BJ (cell line): ENCODE measurements around the gene MEDAG. TPM values are rescaled to one million over a fixed set of nuclear protein-coding genes. Genes with fewer than 3 reads are reported as not detected.

Experiments used
- CTCF ChIA-PET: fragments of 350-600 bp; formaldehyde crosslinking; extraction: SDS; loops from one replicate; lab custom pipeline; 2021; ENCODE audit warnings: antibody characterized with exemption, inconsistent platforms; lab: Yijun Ruan, JAX
- POLR2A ChIA-PET: fragments of 300-600 bp; sonication (Branson Sonifier 250); formaldehyde crosslinking; extraction: SDS; loops from one replicate; lab custom pipeline; 2021; ENCODE audit warnings: antibody characterized with exemption; lab: Charles Lee
- DNase-seq: peaks from one replicate; pipeline ENCODE4 v3.0.0-alpha.2; 2011; ENCODE audit warnings: low read depth
- H3K27me3 ChIP-seq: 2 replicates; pipeline ENCODE4 v1.6.0; 2011; ENCODE audit warnings: low read length; ENCODE audit not compliant: control insufficient read depth, insufficient read depth
- H3K36me3 ChIP-seq: 2 replicates; pipeline ENCODE4 v1.5.1; 2011; ENCODE audit warnings: low read length; ENCODE audit not compliant: control insufficient read depth, insufficient read depth
- H3K4me3 ChIP-seq: 2 replicates; pipeline ENCODE4 v1.5.1; 2011; ENCODE audit warnings: low read depth, mild to moderate bottlenecking, control low read depth, low read length
- CTCF ChIP-seq: IDR thresholded peaks from 2 replicates; pipeline ENCODE4 v1.5.1; 2011; ENCODE audit warnings: low read depth, mild to moderate bottlenecking, control low read depth, inconsistent platforms, low read length, moderate library complexity; ENCODE audit not compliant: insufficient read depth
- polyA plus RNA-seq: library from polyadenylated mRNA; depleted of rRNA; stranded (reverse); fragments of >200 nt; gene quantifications from 2 replicates; pipeline ENCODE4 v1.2.3, GENCODE V29; 2011

MEDAG gene
- polyA plus RNA-seq, 1 experiment = 0.87 TPM

GRCh38 chr13:30904043-30904442 is 2.0 kb upstream of the MEDAG start:
- H3K27me3 ChIP-seq = peaks cover 2% of the 10 kb centered on the region; the same call in 1 of the 2 replicates
- ChIA-PET POLR2A (no interaction called here), CTCF (interaction anchor here (1.0 to 1.3 kb wide), 2 partner anchors 9 to 12 kb away, joined by 3 read pairs; no protein-coding TSS in a partner anchor)
- no peak for DNase-seq
- no peak for TF ChIP-seq CTCF
- H3K36me3 ChIP-seq = no peaks in the 10 kb centered on the region
- H3K4me3 ChIP-seq = no peak overlapping the region

DNA sequence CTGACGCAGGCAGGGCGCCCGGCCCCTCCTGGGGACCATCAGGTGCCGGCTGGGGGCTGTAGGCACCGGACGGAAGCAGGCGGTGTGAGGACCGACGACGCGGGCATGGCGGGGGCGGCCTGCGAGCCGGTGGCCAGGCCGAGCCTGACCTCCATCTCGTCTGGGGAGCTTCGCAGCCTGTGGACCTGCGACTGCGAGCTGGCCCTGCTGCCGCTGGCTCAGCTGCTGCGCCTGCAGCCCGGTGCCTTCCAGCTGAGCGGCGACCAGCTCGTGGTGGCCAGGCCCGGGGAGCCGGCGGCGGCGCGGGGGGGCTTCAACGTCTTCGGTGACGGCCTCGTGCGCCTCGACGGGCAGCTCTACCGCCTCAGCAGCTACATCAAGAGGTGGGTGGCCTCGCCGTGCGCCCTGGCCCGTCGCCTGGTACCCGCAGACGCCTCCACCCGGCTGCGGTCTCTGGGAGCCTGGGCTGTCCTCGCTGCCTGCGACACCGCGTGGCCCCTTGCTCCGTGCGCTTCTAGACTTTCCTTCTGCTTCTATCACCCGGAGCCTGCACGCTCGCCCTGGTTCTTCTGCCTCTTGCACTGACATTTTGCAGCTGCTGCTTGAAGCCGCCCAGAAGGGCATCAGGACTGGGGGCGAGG is 460 bp downstream of the MEDAG start:
- POLR2A ChIA-PET = interaction anchor here (0.6 kb wide), 1 partner anchor 105 kb away, joined by 3 read pairs; no protein-coding TSS in a partner anchor
- DNase-seq = no peak
- TF ChIP-seq CTCF = no peak
- Histone ChIP-seq H3K27me3 (peaks cover 2% of the 10 kb centered on the region; the same call in 1 of the 2 replicates), H3K4me3 (no peak overlapping the region), H3K36me3 (no peaks in the 10 kb centered on the region)
- CTCF ChIA-PET = interaction anchor here (0.6 to 1.6 kb wide), 6 partner anchors 12 to 599 kb away, joined by 3 to 4 read pairs (median 3); partner anchors contain the start of gene KATNAL1

DNA sequence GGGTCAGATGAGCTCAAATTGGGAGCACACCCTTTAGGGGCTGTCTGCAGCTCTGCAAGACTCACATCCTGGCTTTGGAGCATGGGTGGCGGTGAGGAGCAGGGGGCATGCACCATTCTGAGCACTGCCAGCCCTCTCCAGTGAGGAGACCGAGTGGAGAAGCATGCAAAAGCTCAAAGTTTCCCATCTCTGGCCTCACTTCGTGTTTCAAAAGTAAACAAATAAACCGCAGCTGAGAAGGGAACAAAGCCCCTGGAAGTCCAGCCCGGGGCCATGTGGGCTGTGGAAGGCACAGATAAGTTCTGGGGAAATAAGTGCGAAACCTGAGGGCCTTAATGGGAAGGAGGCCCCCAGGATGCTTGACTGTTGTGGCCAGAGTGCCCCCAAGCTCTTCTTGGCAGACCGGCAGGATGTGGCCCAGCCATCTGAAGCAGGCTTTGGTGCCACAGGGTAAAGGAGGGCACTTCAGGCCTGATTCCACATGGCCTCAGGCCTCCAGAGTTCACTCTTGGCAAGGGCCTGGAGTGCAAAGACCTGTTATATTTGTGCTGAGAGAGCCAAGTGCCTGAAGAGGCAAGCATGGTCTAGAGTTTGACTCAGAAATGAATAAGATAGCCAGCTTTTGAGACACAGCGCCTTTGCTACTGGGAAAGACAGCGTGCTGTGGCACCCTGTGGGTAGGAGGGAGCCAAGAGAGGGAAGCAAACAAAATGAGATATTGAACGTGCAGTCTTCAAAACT is 1.2 kb downstream of the MEDAG start:
- H3K36me3 ChIP-seq = no peaks in the 10 kb centered on the region
- H3K27me3 ChIP-seq = peaks cover 2% of the 10 kb centered on the region; the same call in 1 of the 2 replicates
- ChIA-PET CTCF (interaction anchor here (0.6 to 1.6 kb wide), 6 partner anchors 11 to 600 kb away, joined by 3 to 4 read pairs (median 3); partner anchors contain the start of gene KATNAL1), POLR2A (interaction anchor here (0.6 kb wide), 1 partner anchor 104 kb away, joined by 3 read pairs; no protein-coding TSS in a partner anchor)
- H3K4me3 ChIP-seq = no peak overlapping the region
- no peak for DNase-seq
- no peak for TF ChIP-seq CTCF

- Histone ChIP-seq H3K27me3 (peaks cover 2% of the 10 kb centered on the region; the same call in 1 of the 2 replicates), H3K4me3 (no peak overlapping the region), H3K36me3 (no peaks in the 10 kb centered on the region)
- CTCF ChIA-PET = interaction anchor here (0.8 kb wide), 2 partner anchors 10 to 12 kb away, joined by 3 read pairs; no protein-coding TSS in a partner anchor
- POLR2A ChIA-PET = no interaction called here
- TF ChIP-seq CTCF = no peak
- no peak for DNase-seq
Measured at GRCh38 chr13:30908416-30908980, 2.4 kb downstream of the MEDAG start.
